GM12878 (cell line): ENCODE results near the gene INO80E. TPM values are rescaled to one million over a fixed set of nuclear protein-coding genes. Genes with fewer than 3 reads are reported as not detected.

Source experiments
- ATAC-seq: fragments of 200-7000 bp; cut with Tn5 transposase; 3 replicates; pipeline ENCODE4 v1.9.1; 2020; ENCODE audit warnings: mild to moderate bottlenecking, moderate library complexity
- BruUV-seq: library from RNA; stranded (reverse); fragments of 400-500 nt; replicated peaks from 2 replicates; lab custom pipeline; 2021; lab: Mats Ljungman, UMichigan
- CTCF ChIA-PET: fragments of 300-600 bp; sonication (Branson Sonifier 250); formaldehyde crosslinking; extraction: SDS; loops from one replicate; lab custom pipeline; 2021; ENCODE audit warnings: inconsistent platforms; lab: Yijun Ruan, JAX
- POLR2A ChIA-PET: fragments of 350-600 bp; formaldehyde crosslinking; extraction: SDS; loops from one replicate; lab custom pipeline; 2021; ENCODE audit warnings: inconsistent platforms; lab: Charles Lee
- RAD21 ChIA-PET: fragments of 300-600 bp; sonication (Branson Sonifier 250); formaldehyde crosslinking; loops from one replicate; lab custom pipeline; 2023; ENCODE audit warnings: antibody characterized with exemption; ENCODE audit not compliant: unreplicated experiment; lab: Charles Lee
- SMC1A ChIA-PET: fragments of 300-600 bp; sonication (Branson Sonifier 250); formaldehyde crosslinking; loops from one replicate; lab custom pipeline; 2023; ENCODE audit not compliant: unreplicated experiment, uncharacterized antibody; lab: Charles Lee
- DNase-seq: peaks from one replicate; pipeline ENCODE4 v3.0.0-alpha.2; 2011; ENCODE audit warnings: low read depth, low spot score
- FAIRE-seq: peaks from 3 replicates; lab custom pipeline; 2011; peaks lifted over from hg19 to GRCh38; lab: Jason Lieb, UNC
- H2AFZ ChIP-seq: 2 replicates; pipeline ENCODE4 v1.6.0; 2011; ENCODE audit warnings: low read depth, low read length, control low read depth; ENCODE audit not compliant: control insufficient read depth
- H3K27ac ChIP-seq: 2 replicates; pipeline ENCODE4 v1.5.1; 2011; ENCODE audit warnings: control low read depth; ENCODE audit not compliant: control insufficient read depth, insufficient read depth
- H3K27me3 ChIP-seq, 2 experiments: replicated peaks in 1 of 2; 2 replicates each; pipeline versions ENCODE4 v1.6.0 to v1.6.1; 2011; ENCODE audit warnings: low read length in 1 of 2; ENCODE audit not compliant: control insufficient read depth in 2 of 2, insufficient read depth in 2 of 2
- H3K36me3 ChIP-seq, 2 experiments: 2 replicates each; pipeline ENCODE4 v1.5.1; 2011; ENCODE audit warnings: low read length in 1 of 2; ENCODE audit not compliant: control insufficient read depth in 2 of 2, insufficient read depth in 2 of 2
- H3K4me1 ChIP-seq: 2 replicates; pipeline ENCODE4 v1.6.1; 2011; ENCODE audit warnings: mild to moderate bottlenecking, low read length, moderate library complexity, mixed read lengths; ENCODE audit not compliant: control insufficient read depth, insufficient read depth
- H3K4me2 ChIP-seq: 2 replicates; pipeline ENCODE4 v1.6.0; 2011; ENCODE audit warnings: control low read depth; ENCODE audit not compliant: control insufficient read depth, insufficient read depth
- H3K4me3 ChIP-seq: fragments of 200-600 bp; sonication (generic); 2 replicates; pipeline ENCODE4 v1.5.1; 2016
- H3K79me2 ChIP-seq: 2 replicates; pipeline ENCODE4 v1.6.0; 2011; ENCODE audit warnings: low read length; ENCODE audit not compliant: control insufficient read depth, insufficient read depth
- H3K9ac ChIP-seq: 2 replicates; pipeline ENCODE4 v1.8.0; 2011; ENCODE audit warnings: low read length, control low read depth, mixed read lengths; ENCODE audit not compliant: control insufficient read depth, insufficient read depth
- H3K9me3 ChIP-seq: replicated peaks from 3 replicates; pipeline ENCODE4 v1.5.1; 2011; ENCODE audit warnings: mild to moderate bottlenecking, low read length; ENCODE audit not compliant: control insufficient read depth, insufficient read depth
- H4K20me1 ChIP-seq: 2 replicates; pipeline ENCODE4 v1.6.0; 2011; ENCODE audit not compliant: control insufficient read depth, insufficient read depth
- ATF7 ChIP-seq: fragments of 450-650 bp; IDR thresholded peaks from 2 replicates; pipeline ENCODE4 v1.6.1; 2016; ENCODE audit warnings: low read depth, mild to moderate bottlenecking
- NFYA ChIP-seq: IDR thresholded peaks from 2 replicates; pipeline ENCODE4 v1.6.1; 2011; ENCODE audit warnings: low read depth, mild to moderate bottlenecking, low read length, improper control_type of control experiment, borderline replicate concordance
- YY1 ChIP-seq: IDR thresholded peaks from 2 replicates; pipeline ENCODE4 v1.6.1; 2011; ENCODE audit warnings: low read depth, mild to moderate bottlenecking, low read length
- WGBS: methylation state at CpG from one replicate; pipeline ENCODE4 v1.1.6; 2016; ENCODE audit warnings: low lambda C conversion rate; ENCODE audit not compliant: insufficient replicate concordance, insufficient coverage; ENCODE audit errors: missing lambda C conversion rate; 5-methylcytosine and 5-hydroxymethylcytosine counted together
- in situ Hi-C: fragments of 300-500 bp; cut with MboI; formaldehyde crosslinking; loops from 9 replicates; pipeline ENCODE4 v1.14.3; 2018; ENCODE audit warnings: mixed read lengths
- intact Hi-C: fragments of 100-400 bp; cut with micrococcal nuclease; formaldehyde crosslinking; loops from one replicate; pipeline ENCODE4 v1.14.2; 2022; ENCODE audit not compliant: unreplicated experiment
- polyA plus RNA-seq, 11 experiments: library from polyadenylated mRNA; depleted of rRNA in 4 of 11; unstranded in 6 of 11; stranded (reverse) in 5 of 11; fragments of >200 nt; fragmentation: Nextera tagmentation in 4 of 11; fragmentation: Illumina TruSeq in 1 of 11; extraction: Ambion mirVana in 4 of 11; extraction: Trizol in 1 of 11; gene quantifications; 1 replicate in 1 of 11; 2 replicates in 10 of 11; pipeline versions ENCODE4 v1.2.1 to v1.2.3, GENCODE V29; 2011 to 2016; ENCODE audit warnings: inconsistent platforms in 2 of 11, missing spikeins in 2 of 11, low read depth in 1 of 11
- total RNA-seq, 4 experiments: library from RNA; depleted of rRNA in 3 of 4; stranded (reverse); fragments of >200 nt in 3 of 4; fragmentation: Illumina TruSeq in 1 of 4; extraction: Trizol in 1 of 4; gene quantifications; 2 replicates each; pipeline versions ENCODE4 v1.2.1 to v1.2.3, GENCODE V29; 2013 to 2021
- TF ChIP-seq, protein P1 (sequence below): IDR thresholded peaks from 2 replicates; pipeline ENCODE4 v1.6.1; 2011; ENCODE audit warnings: mild to moderate bottlenecking, low read depth, low read length, moderate library complexity; ENCODE audit not compliant: insufficient replicate concordance
- TF ChIP-seq, protein P2 (sequence below): IDR thresholded peaks from 2 replicates; pipeline ENCODE4 v1.6.1; 2012; ENCODE audit warnings: low read depth, low read length, improper control_type of control experiment
- TF ChIP-seq, protein P3 (sequence below): fragments of 450-650 bp; IDR thresholded peaks from 2 replicates; pipeline ENCODE4 v1.6.1; 2017; ENCODE audit warnings: mild to moderate bottlenecking, moderate library complexity
- TF ChIP-seq, protein P4 (sequence below): IDR thresholded peaks from 2 replicates; pipeline ENCODE4 v1.6.1; 2012; ENCODE audit warnings: mild to moderate bottlenecking, low read depth, low read length

Gene INO80E
- total and polyA plus RNA-seq, 10 of the 15 experiments (the other 5 are each of a cell fraction or from before 2014, with no cell fraction given) = 0.39 to 74.0 (median 33.0) TPM

DNA sequence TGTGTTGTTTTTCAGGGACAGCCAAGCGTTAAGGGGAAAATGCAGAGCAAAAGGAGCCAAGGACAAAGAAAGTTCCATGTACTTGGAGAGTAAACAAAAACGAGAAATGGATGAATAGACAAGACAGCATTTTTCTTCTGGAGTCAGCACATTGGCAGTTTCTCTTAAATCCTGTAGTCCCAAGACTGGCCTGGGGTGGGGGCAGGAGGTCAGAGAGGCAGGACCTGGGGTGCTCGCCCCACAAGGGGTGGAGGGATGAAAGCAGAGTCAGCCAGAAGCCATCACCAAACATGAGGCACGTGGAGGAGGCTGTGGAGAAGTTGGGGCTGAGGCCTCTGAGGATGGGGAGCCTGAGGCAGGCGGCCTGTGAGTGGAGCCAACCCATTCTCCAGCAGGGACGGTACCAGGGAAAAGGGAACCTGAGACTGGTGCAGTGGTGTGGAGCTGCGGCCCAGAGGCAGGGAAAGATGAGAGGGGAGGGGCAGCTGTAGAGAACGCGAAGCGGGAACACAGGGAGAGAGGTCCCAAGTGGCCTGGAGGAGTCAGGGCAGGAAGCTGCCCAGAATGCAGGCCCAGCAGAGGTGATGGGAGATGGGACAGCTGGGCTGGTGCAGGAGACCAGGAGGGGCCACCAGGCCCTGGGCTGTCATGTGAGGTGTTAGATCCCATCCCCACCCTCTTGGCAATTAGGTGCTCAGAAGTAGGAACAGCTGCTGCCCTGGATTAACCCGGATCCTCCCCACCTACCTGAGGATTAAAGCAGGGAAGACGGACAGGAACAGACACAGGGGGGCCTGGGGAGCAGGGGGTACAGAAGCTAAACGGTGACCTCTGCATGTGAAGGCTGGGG lies 31.8 kb downstream of the INO80E start (continued):
- TF ChIP-seq ATF7 = no peak
- TF ChIP-seq, protein P1, sequence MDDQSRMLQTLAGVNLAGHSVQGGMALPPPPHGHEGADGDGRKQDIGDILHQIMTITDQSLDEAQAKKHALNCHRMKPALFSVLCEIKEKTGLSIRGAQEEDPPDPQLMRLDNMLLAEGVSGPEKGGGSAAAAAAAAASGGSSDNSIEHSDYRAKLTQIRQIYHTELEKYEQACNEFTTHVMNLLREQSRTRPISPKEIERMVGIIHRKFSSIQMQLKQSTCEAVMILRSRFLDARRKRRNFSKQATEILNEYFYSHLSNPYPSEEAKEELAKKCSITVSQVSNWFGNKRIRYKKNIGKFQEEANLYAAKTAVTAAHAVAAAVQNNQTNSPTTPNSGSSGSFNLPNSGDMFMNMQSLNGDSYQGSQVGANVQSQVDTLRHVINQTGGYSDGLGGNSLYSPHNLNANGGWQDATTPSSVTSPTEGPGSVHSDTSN = no peak

DNA sequence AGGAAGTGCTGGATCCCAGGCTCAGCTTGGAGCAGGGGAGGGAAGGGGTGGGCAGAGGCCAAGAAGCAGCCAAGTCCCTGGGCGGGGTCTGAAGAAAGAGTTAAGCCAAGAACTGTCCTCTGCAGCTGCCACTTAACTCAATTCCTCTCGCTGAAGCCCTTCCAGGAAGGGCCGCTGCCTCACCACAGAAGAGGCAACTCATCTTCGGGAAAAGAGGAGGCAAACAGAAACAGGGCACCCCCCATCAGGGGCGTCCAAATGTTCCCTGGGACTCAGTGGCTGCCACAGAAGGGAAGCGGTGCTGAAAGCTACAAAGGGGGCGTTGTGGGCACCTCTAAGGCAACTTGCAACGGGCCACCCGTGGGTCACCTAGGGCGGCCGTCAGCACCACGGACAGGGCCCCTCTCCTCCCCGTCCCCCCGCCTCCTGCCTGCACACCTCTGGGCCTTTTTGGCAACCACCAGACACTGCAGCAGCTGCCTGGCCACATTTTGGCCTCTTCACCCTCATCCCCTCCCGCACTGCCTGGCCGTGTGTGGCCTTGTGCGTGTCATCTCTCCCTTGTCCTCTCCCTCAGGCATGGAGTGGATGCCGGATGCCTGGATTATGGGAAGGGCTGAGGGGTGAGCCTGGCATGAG lies 32.5 kb downstream of the INO80E start:
- intact Hi-C loops (loop anchor here (10.0 kb wide), 1 partner anchor 124 kb away; the partner anchor contains the start of gene ASPHD1), in situ Hi-C loops (loop anchor here (5.0 kb wide), 1 partner anchor 331 kb away; no protein-coding TSS in a partner anchor)
- Histone ChIP-seq H3K9me3 (no peaks in the 10 kb centered on the region), H3K79me2 (no peaks in the 10 kb centered on the region), H3K9ac (no peak overlapping the region), H3K27ac (no peak overlapping the region), H3K27me3 (peaks cover 6 to 14% of the 10 kb centered on the region in 2 experiments; a peak in 3 of 4 replicates), H3K36me3 (no peaks in the 10 kb centered on the region), H4K20me1 (no peaks in the 10 kb centered on the region; the same call in 1 of the 2 replicates), H3K4me3 (no peak overlapping the region), H3K4me1 (peaks cover 3% of the 10 kb centered on the region; the same call in 1 of the 2 replicates), H2AFZ (no peak overlapping the region), H3K4me2 (no peak overlapping the region)
- ChIA-PET CTCF (interaction anchor here (0.6 to 0.7 kb wide), 2 partner anchors 10 to 15 kb away, joined by 3 read pairs; no protein-coding TSS in a partner anchor), POLR2A (interaction anchor here (0.8 kb wide), 1 partner anchor 18 kb away, joined by 3 read pairs; the partner anchor contains the start of gene DOC2A), SMC1A (no interaction called here), RAD21 (no interaction called here)
- DNase-seq (no peak), FAIRE-seq (no peak), ATAC-seq (peak; percentile 62)
- TF ChIP-seq YY1 (no peak), NFYA (no peak)
- TF ChIP-seq, protein P2, sequence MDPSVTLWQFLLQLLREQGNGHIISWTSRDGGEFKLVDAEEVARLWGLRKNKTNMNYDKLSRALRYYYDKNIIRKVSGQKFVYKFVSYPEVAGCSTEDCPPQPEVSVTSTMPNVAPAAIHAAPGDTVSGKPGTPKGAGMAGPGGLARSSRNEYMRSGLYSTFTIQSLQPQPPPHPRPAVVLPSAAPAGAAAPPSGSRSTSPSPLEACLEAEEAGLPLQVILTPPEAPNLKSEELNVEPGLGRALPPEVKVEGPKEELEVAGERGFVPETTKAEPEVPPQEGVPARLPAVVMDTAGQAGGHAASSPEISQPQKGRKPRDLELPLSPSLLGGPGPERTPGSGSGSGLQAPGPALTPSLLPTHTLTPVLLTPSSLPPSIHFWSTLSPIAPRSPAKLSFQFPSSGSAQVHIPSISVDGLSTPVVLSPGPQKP = no peak
- TF ChIP-seq, protein P3, sequence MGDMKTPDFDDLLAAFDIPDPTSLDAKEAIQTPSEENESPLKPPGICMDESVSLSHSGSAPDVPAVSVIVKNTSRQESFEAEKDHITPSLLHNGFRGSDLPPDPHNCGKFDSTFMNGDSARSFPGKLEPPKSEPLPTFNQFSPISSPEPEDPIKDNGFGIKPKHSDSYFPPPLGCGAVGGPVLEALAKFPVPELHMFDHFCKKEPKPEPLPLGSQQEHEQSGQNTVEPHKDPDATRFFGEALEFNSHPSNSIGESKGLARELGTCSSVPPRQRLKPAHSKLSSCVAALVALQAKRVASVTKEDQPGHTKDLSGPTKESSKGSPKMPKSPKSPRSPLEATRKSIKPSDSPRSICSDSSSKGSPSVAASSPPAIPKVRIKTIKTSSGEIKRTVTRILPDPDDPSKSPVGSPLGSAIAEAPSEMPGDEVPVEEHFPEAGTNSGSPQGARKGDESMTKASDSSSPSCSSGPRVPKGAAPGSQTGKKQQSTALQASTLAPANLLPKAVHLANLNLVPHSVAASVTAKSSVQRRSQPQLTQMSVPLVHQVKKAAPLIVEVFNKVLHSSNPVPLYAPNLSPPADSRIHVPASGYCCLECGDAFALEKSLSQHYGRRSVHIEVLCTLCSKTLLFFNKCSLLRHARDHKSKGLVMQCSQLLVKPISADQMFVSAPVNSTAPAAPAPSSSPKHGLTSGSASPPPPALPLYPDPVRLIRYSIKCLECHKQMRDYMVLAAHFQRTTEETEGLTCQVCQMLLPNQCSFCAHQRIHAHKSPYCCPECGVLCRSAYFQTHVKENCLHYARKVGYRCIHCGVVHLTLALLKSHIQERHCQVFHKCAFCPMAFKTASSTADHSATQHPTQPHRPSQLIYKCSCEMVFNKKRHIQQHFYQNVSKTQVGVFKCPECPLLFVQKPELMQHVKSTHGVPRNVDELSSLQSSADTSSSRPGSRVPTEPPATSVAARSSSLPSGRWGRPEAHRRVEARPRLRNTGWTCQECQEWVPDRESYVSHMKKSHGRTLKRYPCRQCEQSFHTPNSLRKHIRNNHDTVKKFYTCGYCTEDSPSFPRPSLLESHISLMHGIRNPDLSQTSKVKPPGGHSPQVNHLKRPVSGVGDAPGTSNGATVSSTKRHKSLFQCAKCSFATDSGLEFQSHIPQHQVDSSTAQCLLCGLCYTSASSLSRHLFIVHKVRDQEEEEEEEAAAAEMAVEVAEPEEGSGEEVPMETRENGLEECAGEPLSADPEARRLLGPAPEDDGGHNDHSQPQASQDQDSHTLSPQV = no peak
- TF ChIP-seq, protein P4, sequence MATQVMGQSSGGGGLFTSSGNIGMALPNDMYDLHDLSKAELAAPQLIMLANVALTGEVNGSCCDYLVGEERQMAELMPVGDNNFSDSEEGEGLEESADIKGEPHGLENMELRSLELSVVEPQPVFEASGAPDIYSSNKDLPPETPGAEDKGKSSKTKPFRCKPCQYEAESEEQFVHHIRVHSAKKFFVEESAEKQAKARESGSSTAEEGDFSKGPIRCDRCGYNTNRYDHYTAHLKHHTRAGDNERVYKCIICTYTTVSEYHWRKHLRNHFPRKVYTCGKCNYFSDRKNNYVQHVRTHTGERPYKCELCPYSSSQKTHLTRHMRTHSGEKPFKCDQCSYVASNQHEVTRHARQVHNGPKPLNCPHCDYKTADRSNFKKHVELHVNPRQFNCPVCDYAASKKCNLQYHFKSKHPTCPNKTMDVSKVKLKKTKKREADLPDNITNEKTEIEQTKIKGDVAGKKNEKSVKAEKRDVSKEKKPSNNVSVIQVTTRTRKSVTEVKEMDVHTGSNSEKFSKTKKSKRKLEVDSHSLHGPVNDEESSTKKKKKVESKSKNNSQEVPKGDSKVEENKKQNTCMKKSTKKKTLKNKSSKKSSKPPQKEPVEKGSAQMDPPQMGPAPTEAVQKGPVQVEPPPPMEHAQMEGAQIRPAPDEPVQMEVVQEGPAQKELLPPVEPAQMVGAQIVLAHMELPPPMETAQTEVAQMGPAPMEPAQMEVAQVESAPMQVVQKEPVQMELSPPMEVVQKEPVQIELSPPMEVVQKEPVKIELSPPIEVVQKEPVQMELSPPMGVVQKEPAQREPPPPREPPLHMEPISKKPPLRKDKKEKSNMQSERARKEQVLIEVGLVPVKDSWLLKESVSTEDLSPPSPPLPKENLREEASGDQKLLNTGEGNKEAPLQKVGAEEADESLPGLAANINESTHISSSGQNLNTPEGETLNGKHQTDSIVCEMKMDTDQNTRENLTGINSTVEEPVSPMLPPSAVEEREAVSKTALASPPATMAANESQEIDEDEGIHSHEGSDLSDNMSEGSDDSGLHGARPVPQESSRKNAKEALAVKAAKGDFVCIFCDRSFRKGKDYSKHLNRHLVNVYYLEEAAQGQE = peak; percentile 89
- no TSS peak for BruUV-seq
- WGBS = 15% methylated on average over 17 of the region's 18 CpGs
